ENCODE data around the gene TXNL4A.

TXNL4A gene

GRCh38 chr18:79989195-79989497 is 783 bp upstream of the TXNL4A start:
- peak overlapping the region; percentile 98 for H3K4me3 ChIP-seq (ENCODE audit: low read depth, low read length)
- TF ChIP-seq, protein P1, sequence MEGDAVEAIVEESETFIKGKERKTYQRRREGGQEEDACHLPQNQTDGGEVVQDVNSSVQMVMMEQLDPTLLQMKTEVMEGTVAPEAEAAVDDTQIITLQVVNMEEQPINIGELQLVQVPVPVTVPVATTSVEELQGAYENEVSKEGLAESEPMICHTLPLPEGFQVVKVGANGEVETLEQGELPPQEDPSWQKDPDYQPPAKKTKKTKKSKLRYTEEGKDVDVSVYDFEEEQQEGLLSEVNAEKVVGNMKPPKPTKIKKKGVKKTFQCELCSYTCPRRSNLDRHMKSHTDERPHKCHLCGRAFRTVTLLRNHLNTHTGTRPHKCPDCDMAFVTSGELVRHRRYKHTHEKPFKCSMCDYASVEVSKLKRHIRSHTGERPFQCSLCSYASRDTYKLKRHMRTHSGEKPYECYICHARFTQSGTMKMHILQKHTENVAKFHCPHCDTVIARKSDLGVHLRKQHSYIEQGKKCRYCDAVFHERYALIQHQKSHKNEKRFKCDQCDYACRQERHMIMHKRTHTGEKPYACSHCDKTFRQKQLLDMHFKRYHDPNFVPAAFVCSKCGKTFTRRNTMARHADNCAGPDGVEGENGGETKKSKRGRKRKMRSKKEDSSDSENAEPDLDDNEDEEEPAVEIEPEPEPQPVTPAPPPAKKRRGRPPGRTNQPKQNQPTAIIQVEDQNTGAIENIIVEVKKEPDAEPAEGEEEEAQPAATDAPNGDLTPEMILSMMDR (IDR thresholded peaks at IDR 0.05; ENCODE audit: insufficient read depth, low read depth, low read length, missing control alignments): no peak
- DNase-seq (ENCODE audit: low read depth): no peak

GRCh38 chr18:79988071-79988450 is 302 bp downstream of the TXNL4A start:
- peak; percentile 73 for DNase-seq (ENCODE audit: low read depth)
- H3K4me3 ChIP-seq (ENCODE audit: low read depth, low read length): peak overlapping the region; percentile 98
- TF ChIP-seq, protein P1 (IDR thresholded peaks at IDR 0.05; ENCODE audit: insufficient read depth, low read depth, low read length, missing control alignments): peak; percentile 9

DNA sequence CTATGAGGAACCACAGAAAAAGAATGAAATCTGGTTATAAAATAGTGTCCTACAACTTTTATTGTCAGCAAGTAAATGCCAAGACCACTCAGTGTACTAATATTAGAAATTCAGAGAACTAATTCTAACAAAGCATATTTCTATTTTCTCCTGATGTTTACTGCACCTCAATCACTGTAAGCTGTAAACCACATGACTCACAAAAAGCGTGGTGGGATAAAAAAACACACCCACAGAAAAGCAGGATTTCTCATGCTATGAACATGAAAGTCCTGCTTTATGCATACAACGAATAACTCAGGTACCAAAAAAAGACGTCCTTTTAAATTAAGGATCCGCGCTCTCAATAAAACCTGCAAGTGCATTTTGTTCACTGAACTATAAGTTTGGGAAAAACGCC is 797 bp downstream of the TXNL4A start:
- peak overlapping the region; percentile 98 for H3K4me3 ChIP-seq (ENCODE audit: low read depth, low read length)
- TF ChIP-seq, protein P1 (IDR thresholded peaks at IDR 0.05; ENCODE audit: insufficient read depth, low read depth, low read length, missing control alignments): no peak
- no peak for DNase-seq (ENCODE audit: low read depth)

DNA sequence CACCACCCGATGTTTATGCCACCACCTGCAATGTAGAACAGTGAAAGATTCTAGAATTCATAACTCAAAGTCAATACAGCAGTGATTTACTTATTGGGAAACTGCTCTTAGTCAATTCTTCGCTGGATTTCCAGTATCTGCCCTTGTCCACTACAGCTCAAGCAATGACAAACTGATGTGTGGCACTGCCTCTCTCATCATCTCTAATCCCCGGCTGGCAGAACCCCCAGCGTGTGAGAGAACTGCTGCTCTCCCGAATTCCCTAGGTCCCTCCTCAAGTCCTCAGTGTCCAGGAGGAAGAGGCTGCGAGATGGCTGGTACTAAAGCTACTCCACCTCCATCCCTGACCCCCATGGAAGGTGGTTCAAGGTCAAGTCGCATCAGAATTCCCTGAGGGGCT is 1.6 kb downstream of the TXNL4A start:
- no peak for DNase-seq (ENCODE audit: low read depth)
- H3K4me3 ChIP-seq (ENCODE audit: low read depth, low read length): peak overlapping the region; percentile 98
- TF ChIP-seq, protein P1 (IDR thresholded peaks at IDR 0.05; ENCODE audit: insufficient read depth, low read depth, low read length, missing control alignments): no peak

DNA sequence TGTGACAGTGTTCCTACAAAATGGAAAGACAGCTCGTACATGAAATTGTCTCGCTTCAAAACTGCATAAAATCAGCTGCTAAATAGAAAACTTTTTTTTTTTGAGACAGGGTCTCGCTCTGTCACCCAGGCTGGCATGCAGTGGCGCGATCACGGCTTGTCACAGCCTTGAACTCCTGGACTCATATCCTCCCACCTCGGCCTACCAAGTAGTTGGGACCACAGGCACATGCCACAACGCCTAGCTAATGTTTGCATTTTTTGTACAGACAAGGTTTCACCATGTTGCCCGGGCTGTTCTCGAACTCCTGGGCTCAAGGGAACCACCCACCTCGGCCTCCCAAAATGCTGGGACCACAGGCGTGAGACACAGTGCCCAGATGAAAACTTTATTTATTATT is 3.2 kb downstream of the TXNL4A start:
- TF ChIP-seq, protein P1 (IDR thresholded peaks at IDR 0.05; ENCODE audit: insufficient read depth, low read depth, low read length, missing control alignments): no peak
- H3K4me3 ChIP-seq (ENCODE audit: low read depth, low read length): no peak overlapping the region
- DNase-seq (ENCODE audit: low read depth): no peak

DNA sequence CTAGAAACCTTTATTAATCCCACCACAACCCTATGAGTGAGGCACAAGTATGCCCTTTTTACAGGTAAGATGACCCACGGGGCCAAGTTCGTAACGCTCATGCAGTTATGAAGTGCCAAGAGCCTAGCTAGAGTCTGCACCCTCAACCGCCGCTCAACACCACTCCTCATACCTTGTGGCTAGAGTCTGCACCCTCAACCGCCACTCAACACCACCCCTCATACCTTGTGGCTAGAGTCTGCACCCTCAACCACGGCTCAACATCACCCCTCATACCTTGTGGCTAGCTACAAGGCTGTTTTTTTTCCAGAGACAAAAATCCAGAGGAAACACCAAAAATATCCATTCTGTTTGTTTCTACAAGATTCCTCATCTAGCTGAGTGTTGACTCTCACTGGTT is 4.6 kb downstream of the TXNL4A start:
- TF ChIP-seq, protein P1 (IDR thresholded peaks at IDR 0.05; ENCODE audit: insufficient read depth, low read depth, low read length, missing control alignments): no peak
- no peak overlapping the region for H3K4me3 ChIP-seq (ENCODE audit: low read depth, low read length)
- DNase-seq (ENCODE audit: low read depth): no peak

DNA sequence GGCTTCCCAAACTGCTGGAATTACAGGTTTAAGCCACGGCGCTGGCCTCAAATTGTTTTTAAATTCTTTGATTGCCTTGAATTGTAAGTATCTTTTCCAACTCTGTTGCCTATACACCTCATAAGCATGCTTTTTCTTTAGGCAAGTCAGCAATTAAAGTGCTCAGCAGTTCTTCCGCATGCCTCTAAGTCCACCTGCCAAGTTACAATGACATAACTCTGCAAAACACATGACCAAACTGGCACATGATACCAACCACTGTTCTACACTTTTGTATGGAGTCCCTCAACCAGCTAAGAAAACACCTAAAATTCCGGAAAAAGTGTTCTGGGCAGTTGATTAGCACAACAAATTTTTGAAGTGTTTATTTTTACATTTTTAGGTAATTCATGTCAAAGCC is 5.1 kb downstream of the TXNL4A start:
- no peak overlapping the region for H3K4me3 ChIP-seq (ENCODE audit: low read depth, low read length)
- TF ChIP-seq, protein P1 (IDR thresholded peaks at IDR 0.05; ENCODE audit: insufficient read depth, low read depth, low read length, missing control alignments): no peak
- no peak for DNase-seq (ENCODE audit: low read depth)
